HG03439 (cell line): ENCODE data around the gene ZNF506.
"Not testable (repeated sequence)": the region's sequence is repeated elsewhere in the genome, so short reads cannot be mapped to it uniquely, and the experiment has no call there.

Experiments used
- ATAC-seq: cut with Tn5 transposase; IDR thresholded peaks from one replicate; pipeline ENCODE4 v1.9.1; 2021; ENCODE audit warnings: mild to moderate bottlenecking, moderate library complexity; ENCODE audit not compliant: unreplicated experiment

The ZNF506 gene

DNA sequence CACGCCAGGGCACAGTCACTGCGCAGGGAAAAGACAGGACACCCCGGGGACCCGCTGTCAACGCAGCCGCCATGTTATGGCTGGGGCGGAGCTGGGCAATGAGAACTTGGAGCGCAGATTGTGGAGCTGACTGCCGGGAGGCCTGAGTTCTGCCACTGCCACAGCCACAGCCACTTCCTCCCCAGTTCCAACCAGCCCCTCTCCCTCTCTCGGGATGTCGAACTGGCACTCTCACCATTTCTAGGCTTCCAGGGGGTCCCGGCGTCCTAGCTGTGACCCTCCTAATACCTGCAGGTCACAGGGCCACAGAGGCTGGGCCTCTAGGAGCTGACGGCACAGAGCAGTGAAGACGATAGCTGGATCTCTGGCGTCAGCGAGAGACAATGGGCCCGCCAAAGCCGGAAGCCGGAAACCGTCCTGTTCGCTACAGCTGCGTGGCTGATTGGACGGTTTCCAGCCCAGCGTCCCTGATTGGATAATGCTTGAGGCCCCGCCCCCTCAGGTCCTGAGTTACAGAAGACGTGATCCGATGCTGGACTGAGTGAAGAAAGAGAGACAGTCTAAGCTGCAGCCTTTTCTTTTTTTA, at the start of gene ZNF506:
TSS of gene ZNF506 (minus strand) at position 385 of the 586 bp plus-strand sequence. CDS start at position 238, 147 bp downstream.
- peak; percentile 87 for ATAC-seq

DNA sequence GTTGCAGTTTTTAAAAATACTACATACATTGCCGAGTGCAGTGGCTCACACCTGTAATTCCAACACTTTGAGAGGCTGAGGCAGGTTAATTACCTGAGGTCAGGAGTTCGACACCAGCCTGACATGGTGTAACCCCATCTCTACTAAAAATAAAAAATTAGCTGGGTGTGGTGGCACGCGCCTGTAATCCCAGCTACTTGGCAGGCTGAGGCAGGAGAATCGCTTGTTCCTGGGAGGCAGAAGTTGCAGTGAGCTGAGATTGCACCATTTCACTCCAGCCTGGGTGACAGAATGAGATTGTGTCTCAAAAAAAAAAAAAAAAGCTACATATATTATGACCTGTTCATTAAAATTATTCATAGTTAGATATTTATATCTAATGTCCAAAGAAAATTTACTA, 48.5 kb upstream of the ZNF506 start:
- not testable (repeated sequence) for ATAC-seq

DNA sequence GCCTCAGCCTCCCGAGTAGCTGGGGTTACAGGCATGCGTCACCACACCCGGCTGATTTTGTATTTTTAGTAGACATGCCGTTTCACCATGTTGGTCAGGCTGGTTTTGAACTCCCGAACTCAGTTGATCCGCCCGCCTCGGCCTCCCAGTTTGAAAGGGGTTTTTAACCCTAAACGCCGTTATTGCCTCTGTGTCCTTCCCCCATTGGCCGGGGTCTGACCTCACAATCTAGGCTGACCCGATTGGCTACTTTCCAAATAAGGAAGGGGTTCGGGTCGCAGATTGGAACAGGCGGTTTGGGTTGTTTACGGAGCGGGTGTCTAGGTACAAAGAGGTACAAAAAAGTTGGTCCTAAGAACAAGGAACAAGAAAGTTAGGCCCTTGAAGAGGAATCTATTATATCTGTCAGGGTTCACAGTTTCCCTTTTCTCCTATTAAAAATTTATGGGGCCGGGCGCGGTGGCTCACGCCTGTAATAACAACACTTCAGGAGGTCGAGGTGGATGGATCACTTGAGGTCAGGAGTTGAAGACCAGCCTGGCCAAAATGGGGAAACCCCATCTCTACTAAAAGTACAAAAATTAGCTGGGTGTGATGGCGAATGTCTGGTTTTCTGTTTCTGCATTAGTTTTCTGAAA, 45.2 kb upstream of the ZNF506 start:
- ATAC-seq = no peak

DNA sequence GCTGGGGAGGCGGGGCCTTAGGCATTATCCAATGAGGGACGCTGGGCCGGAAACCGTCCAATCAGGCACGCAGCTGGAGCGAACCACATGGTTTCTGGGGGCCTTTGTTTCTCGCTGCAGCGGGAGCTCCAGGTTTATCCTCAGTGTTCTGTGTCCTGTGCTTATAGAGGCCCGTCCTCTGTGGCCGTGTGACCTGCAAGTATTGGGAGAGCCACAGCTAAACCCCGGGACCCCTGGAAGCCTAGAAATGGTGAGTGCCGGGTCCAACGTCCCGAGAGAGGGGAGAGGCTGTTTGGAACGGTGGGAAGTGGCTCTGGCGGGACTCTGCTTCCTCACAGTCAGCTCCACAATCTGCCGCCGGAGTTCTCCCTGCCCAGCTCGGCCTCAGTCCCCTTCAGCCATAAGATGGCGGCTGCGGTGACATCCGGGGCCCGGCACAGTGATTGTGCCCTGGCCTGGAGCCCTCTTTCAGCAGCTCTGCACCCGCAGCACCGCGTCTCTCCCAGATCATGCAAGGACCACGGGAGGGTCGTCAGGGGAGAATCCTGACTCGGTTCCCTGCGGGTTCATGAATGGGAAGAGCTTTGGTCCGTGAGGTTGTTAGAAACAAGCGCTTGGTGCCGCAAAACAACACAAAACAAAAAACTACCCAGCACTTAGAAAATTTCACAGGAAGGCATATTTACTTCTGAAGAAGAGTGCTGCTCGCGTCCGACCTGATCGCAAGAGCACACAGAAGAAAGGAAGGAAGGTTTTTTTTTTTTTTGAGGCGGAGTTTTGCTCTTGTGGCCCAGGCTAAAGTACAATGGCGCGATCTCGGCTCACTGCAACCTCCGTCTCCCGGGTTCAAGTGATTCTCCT, 44.4 kb upstream of the ZNF506 start, which contains the start of gene ZNF253:
TSS of gene ZNF253 (plus strand) at position 133 of the 861 bp plus-strand sequence. CDS start at position 248, 115 bp downstream.
- ATAC-seq = peak; percentile 93

DNA sequence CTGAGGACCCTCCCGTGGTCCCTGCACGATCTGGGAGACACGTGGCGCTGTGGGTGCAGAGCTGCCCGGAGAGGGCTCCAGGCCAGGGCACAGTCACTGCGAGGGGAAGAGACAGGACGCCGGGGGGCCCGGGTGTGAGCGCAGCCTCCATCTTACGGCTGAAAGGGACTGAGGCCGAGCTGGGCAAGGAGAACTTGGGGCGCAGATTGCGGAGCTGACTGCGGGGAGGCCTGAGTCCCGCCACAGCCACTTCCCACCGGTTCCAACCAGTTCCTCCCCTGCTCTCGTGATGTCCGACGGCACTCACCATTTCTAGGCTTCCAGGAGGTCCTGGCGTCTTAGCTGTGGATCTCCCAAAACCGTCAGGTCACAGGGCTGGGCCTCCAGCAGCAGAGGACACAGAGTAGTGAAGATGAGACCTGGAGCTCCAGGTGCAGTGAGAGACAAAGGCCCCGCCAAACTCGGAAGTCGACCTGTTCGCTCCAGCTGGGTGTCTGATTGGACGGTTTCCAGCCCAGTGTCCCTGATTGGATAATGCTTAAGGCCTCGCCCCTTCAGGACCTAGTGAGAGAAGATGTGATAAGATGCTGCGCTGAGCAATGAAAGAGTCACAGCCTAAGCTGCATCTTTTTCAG, 39.3 kb upstream of the ZNF506 start:
- ATAC-seq = no peak

DNA sequence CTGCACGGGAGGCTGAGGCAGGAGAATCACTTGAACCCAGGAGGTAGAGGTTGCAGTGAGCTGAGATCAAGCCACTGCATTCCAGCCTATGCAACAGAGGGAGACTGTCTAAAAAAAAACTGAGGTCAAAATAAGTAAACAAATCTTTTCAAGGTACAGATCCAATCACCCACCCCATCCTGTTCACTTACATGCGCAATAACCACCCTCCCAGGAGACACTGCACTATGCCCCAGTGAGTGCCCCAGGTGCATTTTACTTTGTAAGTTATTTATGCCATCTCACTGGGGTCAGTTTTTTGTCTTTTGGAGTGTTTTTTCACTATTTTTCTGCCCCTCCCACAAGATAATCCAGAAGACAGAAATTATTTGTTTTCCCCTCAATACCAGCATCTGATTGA, 37.2 kb upstream of the ZNF506 start:
- ATAC-seq = no peak

DNA sequence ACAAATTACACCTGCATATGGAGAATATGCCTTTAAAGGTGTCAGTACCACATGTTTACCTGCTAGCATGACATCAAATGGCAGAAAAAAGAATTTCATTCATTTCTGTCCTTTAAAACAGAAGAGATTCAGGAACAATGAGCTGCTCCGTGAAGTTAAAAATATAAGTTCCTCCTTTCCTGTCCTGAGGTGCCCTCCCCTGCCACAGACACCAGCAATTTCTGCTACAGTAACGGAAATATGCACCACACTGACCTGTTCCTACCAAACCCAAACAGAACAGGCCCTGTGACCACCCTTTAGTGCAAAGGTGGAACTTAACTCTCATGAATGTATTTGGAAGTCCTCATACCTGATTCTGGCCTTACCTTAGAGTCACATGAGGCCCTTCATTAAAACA, 30.2 kb upstream of the ZNF506 start:
- not testable (repeated sequence) for ATAC-seq

DNA sequence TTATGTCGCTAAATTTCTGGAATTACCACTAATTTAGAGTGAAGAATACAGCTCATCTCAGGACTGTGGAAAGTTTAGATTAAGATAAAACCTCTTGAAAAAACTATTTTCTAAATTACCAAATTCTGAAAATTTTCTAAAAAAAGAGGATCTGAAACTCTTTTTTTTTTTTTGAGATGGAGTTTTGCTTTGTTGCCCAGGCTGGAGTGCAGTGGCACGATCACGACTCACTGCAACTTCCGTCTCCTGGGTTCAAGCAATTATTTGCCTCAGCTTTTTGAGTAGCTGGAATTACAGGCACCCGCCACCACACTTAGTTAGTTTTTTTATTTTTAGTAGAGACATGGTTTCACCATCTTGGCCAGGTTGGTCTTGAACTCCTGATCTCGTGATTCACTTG, 27.5 kb upstream of the ZNF506 start:
- no peak for ATAC-seq

DNA sequence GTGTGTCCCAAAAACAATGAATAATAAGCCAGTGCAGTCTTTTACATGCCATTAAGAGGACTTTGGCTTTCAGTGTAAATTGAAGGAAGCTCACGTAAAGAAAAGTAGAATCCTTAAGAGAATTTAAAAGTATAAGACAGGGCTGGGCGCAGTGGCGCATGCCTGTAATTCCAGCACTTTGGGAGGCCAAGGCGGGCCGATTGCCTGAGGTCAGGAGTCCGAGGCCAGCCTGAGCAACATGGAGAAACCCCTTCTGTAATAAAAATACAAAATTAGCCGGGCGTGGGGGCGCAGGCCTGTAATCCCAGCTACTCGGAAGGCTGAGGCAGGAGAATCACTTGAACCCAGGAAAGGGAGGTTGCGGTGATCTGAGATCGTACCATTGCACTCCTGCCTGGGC, 26.2 kb upstream of the ZNF506 start:
- ATAC-seq = no peak

DNA sequence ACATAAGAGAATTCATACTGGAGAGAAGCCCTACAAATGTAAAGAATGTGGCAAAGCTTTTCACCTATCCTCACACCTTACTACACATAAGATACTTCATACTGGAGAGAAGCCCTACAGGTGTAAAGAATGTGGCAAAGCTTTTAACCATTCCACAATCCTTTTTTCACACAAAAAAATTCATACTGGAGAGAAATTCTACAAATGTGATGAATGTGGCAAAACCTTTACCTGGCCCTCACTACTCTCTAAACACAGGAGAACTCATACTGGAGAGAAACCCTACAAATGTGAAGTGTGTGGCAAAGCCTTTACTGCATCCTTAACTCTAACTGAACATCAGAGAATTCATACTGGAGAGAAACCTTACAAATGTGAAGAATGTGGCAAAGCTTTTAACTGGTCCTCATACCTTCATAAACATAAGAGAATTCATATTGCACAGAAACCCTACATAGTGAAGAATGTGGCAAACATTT, 14.0 kb upstream of the ZNF506 start:
- no peak for ATAC-seq

DNA sequence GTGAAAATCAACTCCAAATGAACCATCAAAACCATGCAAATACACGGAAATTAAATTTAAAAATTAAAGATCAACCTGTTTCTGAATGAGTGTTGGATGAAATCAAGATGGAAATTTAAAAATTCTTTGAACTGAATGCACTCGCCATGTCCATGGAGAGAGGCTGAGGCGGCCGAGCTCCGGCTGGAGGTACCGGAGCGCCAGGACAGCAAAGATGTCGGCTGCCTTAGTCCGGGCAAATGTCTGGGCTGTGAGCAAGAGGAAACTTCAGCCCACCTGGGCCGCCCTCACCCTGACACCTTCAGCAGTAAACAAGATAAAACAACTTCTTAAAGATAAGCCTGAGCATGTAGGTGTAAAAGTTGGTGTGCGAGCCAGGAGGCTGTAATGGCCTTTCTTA, 5.3 kb upstream of the ZNF506 start:
- no peak for ATAC-seq

DNA sequence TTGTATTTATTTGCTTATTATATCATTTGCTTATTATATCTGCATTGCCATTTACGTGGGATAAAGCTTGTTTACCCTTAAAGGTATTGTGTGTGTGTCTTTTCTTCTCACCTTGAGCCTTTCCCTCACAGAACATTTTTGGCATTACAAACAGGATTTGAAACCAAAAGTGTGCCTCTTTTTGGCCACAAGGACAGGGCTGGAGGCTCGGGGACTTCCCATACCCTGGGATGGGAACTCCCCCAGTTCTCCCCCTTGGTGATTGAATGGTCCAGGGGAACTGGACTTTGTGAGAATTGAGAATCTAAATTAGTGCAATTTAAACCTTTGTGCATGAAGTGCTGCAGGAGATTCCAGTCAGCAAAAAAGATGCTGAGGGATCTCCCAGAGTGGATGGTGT, 2.4 kb upstream of the ZNF506 start:
- ATAC-seq = no peak

DNA sequence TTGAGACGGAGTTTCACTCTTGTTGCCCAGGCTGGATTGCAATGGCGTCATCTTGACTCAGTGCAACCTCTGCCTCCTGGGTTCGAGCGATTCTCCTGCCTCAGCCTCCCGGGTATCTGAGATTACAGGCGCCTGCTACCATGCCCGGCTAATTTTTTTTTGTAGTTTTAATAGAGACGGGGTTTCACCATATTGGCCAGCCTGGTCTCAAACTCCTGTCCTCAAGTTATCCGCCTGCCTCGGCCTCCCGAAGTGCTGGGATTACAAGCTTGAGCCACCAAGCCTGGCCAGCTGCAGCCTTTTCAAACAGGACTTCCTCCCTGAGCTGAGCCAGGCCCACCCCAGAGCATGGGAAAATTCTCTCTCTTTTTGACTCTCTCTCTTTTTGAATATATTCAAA, 426 bp upstream of the ZNF506 start:
- peak; percentile 20 for ATAC-seq

DNA sequence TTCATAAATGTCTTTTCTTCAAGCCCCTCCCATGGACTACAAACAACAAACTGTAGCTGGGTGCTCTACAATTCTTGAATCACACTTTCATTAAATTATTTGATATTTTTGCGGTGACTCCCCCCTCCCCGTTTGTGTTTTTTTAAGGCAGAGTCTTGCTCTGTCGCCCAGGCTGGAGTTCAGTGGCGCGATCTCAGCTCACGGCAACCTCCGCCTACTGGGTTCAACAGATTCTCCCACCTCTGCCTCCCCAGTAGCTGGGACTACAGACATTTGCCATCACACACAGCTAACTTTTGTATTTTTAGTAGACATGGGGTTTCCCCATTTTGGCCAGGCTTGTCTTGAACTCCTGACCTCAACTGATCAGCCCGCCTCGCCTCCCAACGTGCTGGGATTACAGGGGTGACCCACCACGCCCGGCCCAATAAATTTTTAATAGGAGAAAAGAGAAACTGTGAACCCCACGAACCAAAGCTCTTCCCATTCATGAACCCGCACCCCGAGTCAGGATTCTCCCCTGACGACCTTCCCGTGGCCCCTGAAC, 703 bp downstream of the ZNF506 start:
- no peak for ATAC-seq

DNA sequence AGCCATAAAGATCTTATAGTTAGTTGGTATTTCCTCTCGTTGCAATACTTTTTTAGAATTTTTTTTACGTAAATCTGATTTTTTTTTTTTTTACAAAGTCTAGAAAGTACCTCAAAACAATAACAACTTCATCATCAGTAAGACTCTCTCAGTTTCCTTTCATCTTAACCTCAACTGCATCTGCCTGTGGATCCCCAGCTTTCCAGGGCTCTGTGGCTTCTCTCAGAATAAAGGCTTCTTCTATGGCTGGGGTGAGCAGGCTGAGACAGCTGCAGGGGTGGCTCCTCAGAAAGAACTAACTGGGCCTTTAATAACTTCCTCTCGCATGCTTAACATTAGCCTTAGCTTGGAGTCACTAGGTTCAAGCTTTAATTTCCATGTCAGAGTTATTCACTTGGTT, 4.2 kb downstream of the ZNF506 start:
- ATAC-seq = no peak

DNA sequence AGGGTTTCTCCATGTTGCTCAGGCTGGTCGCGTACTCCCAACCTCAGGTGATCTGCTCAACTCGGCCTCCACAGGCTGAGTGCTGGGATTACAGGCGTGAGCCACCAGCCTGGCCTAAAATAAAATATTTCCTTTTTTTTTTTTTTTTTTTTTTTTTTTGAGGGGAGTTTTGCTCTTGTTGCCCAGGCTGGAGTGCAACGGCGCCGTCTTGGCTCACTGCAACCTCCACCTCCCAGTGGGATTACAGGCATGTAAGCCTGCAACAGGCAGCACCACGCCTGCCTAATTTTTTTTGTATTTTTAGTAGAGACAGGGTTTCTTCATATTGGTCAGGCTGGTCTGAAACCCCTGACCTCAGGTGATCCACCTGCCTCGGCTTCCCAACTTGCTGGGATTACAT, 4.9 kb downstream of the ZNF506 start:
- ATAC-seq = no peak

DNA sequence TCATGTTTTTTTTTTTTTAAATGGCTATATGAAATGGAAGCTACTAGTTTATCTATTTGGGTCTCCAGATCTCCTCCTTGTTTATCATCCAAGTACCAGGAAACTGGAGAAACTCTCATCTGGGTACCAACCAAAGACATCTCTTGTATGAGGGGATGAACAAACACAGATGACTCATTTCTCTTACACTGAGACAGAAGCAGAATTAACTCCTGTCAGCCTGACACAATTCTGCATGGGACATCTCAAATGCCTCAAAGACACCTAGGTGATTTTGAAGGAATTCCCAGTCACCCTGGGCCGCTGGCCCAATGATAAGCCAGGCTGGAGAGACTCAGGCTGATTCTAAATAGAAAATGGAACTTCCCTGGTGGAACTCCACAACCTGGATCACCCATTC, 9.6 kb downstream of the ZNF506 start:
- ATAC-seq = not testable (repeated sequence)

DNA sequence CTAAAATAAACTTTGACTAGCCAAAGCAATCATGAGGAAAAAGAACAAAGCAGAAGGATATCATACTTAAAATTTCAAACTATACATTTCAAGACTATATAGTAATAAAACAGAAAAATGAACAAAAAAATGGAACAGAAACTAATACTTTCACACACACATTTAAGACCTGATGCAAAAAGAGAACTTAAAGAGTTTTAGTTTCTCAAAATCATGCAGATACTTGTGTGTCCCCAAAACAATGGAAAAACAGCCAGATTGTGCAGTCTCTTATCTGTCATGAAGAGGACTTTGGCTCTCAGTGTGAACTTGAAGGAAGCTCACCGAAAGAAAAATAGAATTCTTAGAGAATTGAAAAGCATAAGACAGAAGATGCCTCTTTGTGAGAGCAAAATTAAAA, 16.1 kb downstream of the ZNF506 start:
- no peak for ATAC-seq

DNA sequence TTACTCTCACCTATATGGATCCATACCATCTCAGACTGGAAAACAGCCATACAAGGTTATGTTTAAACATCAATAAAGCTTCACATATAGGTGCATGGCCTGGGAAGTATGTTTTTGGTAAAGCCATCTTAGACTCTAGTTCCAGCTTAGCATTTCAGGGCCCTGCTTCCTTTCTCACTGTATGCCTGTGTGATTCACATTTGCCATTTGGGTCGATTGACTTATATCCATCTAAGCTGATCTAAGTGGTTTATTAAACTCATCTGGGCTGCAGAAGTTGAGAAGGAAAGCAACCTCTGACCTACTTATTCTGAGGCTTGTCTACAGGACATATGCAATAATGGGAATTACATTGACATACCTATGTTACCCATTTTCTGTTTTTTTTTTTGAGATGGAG, 33.5 kb downstream of the ZNF506 start:
- ATAC-seq = no peak

DNA sequence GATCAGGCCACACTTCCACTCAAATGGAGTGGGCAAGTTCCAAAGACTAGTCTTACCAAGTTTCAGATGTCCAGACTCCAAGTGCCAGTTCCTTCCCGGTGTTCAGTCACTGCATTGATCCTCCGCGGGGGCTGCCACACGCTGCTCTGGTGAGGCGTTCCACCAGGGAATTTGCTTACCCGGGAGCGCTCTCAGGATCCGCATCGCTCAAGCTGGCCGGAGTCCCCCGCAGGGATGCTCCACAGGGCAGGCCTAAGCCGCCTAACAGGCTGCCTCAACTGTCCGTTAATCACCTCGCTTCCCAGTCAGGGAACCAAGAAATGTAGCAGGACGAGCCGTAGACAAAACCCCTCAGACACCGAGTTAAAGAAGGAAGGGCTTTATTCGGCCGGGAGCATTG, 36.1 kb downstream of the ZNF506 start:
- not testable (repeated sequence) for ATAC-seq

DNA sequence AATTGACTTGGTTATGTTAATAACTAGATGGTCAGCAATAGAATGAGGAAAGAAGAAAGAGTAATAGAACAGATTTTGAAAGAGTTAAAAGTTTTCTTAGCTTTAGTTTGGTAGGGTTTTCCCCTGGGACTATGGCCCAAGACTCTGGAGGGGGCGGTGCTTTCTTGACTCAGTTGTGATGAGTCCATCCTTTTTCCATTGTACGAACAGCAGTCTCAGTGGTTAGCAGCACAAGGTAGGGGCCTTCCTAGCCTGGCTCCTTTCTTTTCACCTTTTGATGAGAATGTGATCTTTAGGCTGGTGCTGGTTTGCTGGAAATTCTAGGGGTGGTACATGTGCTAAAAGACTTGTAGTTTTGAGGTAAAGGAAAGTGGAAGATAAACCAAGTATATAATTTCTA, 38.8 kb downstream of the ZNF506 start:
- no peak for ATAC-seq
